ENCODE measurements around the gene PPP2R5A.
"Not testable (repeated sequence)": the region's sequence is repeated elsewhere in the genome, so short reads cannot be mapped to it uniquely, and the experiment has no call there.

Gene PPP2R5A

GRCh38 chr1:212381397-212382035 lies 96.3 kb downstream of the PPP2R5A start:
- H3K4me3 ChIP-seq (ENCODE audit: low read depth, low read length): no peak overlapping the region
- H3K36me3 ChIP-seq (ENCODE audit: insufficient read depth, low read length): no peaks in the 10 kb centered on the region

GRCh38 chr1:212386029-212386428 lies 100.8 kb downstream of the PPP2R5A start:
- H3K27ac ChIP-seq (ENCODE audit: low read depth, low read length): no peak overlapping the region
- H3K4me3 ChIP-seq (ENCODE audit: low read depth, low read length): no peak overlapping the region
- H3K27me3 ChIP-seq (ENCODE audit: insufficient read depth, low read length): no peaks in the 10 kb centered on the region
- H2AFZ ChIP-seq (ENCODE audit: low read length, unreplicated experiment): no peak overlapping the region
- H3K4me1 ChIP-seq (ENCODE audit: control insufficient read depth, insufficient read depth, low read length, unreplicated experiment): no peaks in the 10 kb centered on the region
- H3K36me3 ChIP-seq (ENCODE audit: insufficient read depth, low read length): 0 out of 2 replicates have a peak, but pooled peaks cover 12% of the 10 kb centered on the region
- no peaks in the 10 kb centered on the region for H3K79me2 ChIP-seq (ENCODE audit: control insufficient read depth, insufficient read depth, low read length, unreplicated experiment)

More at GRCh38 chr1:212381397-212382035, 96.3 kb downstream of the PPP2R5A start:
- no peaks in the 10 kb centered on the region for H3K79me2 ChIP-seq (ENCODE audit: control insufficient read depth, insufficient read depth, low read length, unreplicated experiment)
- no peak overlapping the region for H2AFZ ChIP-seq (ENCODE audit: low read length, unreplicated experiment)
- H3K4me1 ChIP-seq (ENCODE audit: control insufficient read depth, insufficient read depth, low read length, unreplicated experiment): no peaks in the 10 kb centered on the region
- no peaks in the 10 kb centered on the region for H3K27me3 ChIP-seq (ENCODE audit: insufficient read depth, low read length)
- no peak overlapping the region for H3K27ac ChIP-seq (ENCODE audit: low read depth, low read length)

GRCh38 chr1:212388985-212389716 lies 103.9 kb downstream of the PPP2R5A start:
- Histone ChIP-seq H3K27ac (ENCODE audit: low read depth, low read length) (no peak overlapping the region), H3K27me3 (ENCODE audit: insufficient read depth, low read length) (no peaks in the 10 kb centered on the region), H3K4me1 (ENCODE audit: control insufficient read depth, insufficient read depth, low read length, unreplicated experiment) (no peaks in the 10 kb centered on the region), H2AFZ (ENCODE audit: low read length, unreplicated experiment) (no peak overlapping the region), H3K79me2 (ENCODE audit: control insufficient read depth, insufficient read depth, low read length, unreplicated experiment) (no peaks in the 10 kb centered on the region), H3K36me3 (ENCODE audit: insufficient read depth, low read length) (0 out of 2 replicates have a peak, but pooled peaks cover 12% of the 10 kb centered on the region), H3K4me3 (ENCODE audit: low read depth, low read length) (no peak overlapping the region)

GRCh38 chr1:212395678-212396437 lies 110.6 kb downstream of the PPP2R5A start:
- not testable (repeated sequence) for H3K27me3 ChIP-seq (ENCODE audit: insufficient read depth, low read length); H3K4me1 ChIP-seq (ENCODE audit: control insufficient read depth, insufficient read depth, low read length, unreplicated experiment); H3K4me3 ChIP-seq (ENCODE audit: low read depth, low read length); H2AFZ ChIP-seq (ENCODE audit: low read length, unreplicated experiment); H3K36me3 ChIP-seq (ENCODE audit: insufficient read depth, low read length); H3K27ac ChIP-seq (ENCODE audit: low read depth, low read length); H3K79me2 ChIP-seq (ENCODE audit: control insufficient read depth, insufficient read depth, low read length, unreplicated experiment)

- no peak overlapping the region for H2AFZ ChIP-seq (ENCODE audit: low read length, unreplicated experiment)
- peaks cover 9% of the 10 kb centered on the region for H3K36me3 ChIP-seq (ENCODE audit: insufficient read depth, low read length)
- no peak overlapping the region for H3K27ac ChIP-seq (ENCODE audit: low read depth, low read length)
- H3K27me3 ChIP-seq (ENCODE audit: insufficient read depth, low read length): no peaks in the 10 kb centered on the region
- no peaks in the 10 kb centered on the region for H3K4me1 ChIP-seq (ENCODE audit: control insufficient read depth, insufficient read depth, low read length, unreplicated experiment)
- no peak overlapping the region for H3K4me3 ChIP-seq (ENCODE audit: low read depth, low read length)
- H3K79me2 ChIP-seq (ENCODE audit: control insufficient read depth, insufficient read depth, low read length, unreplicated experiment): no peaks in the 10 kb centered on the region
Observed at GRCh38 chr1:212396638-212397037, 111.4 kb downstream of the PPP2R5A start.

- H2AFZ ChIP-seq (ENCODE audit: low read length, unreplicated experiment): no peak overlapping the region
- peaks cover 9% of the 10 kb centered on the region for H3K36me3 ChIP-seq (ENCODE audit: insufficient read depth, low read length)
- no peak overlapping the region for H3K4me3 ChIP-seq (ENCODE audit: low read depth, low read length)
- H3K27ac ChIP-seq (ENCODE audit: low read depth, low read length): no peak overlapping the region
- H3K27me3 ChIP-seq (ENCODE audit: insufficient read depth, low read length): no peaks in the 10 kb centered on the region
- no peaks in the 10 kb centered on the region for H3K79me2 ChIP-seq (ENCODE audit: control insufficient read depth, insufficient read depth, low read length, unreplicated experiment)
- peaks cover 4% of the 10 kb centered on the region for H3K4me1 ChIP-seq (ENCODE audit: control insufficient read depth, insufficient read depth, low read length, unreplicated experiment)
Observed at GRCh38 chr1:212397171-212397570, 112.0 kb downstream of the PPP2R5A start.

- Histone ChIP-seq H3K27me3 (ENCODE audit: insufficient read depth, low read length) (no peaks in the 10 kb centered on the region), H3K36me3 (ENCODE audit: insufficient read depth, low read length) (peaks cover 13% of the 10 kb centered on the region), H2AFZ (ENCODE audit: low read length, unreplicated experiment) (no peak overlapping the region), H3K27ac (ENCODE audit: low read depth, low read length) (no peak overlapping the region), H3K4me3 (ENCODE audit: low read depth, low read length) (no peak overlapping the region), H3K79me2 (ENCODE audit: control insufficient read depth, insufficient read depth, low read length, unreplicated experiment) (no peaks in the 10 kb centered on the region), H3K4me1 (ENCODE audit: control insufficient read depth, insufficient read depth, low read length, unreplicated experiment) (peaks cover 17% of the 10 kb centered on the region)
Observed at GRCh38 chr1:212401042-212401441, 115.8 kb downstream of the PPP2R5A start.

- Histone ChIP-seq H3K79me2 (ENCODE audit: control insufficient read depth, insufficient read depth, low read length, unreplicated experiment) (no peaks in the 10 kb centered on the region), H3K4me3 (ENCODE audit: low read depth, low read length) (no peak overlapping the region), H3K36me3 (ENCODE audit: insufficient read depth, low read length) (peaks cover 15% of the 10 kb centered on the region), H3K27ac (ENCODE audit: low read depth, low read length) (peak overlapping the region; percentile 71), H2AFZ (ENCODE audit: low read length, unreplicated experiment) (no peak overlapping the region), H3K27me3 (ENCODE audit: insufficient read depth, low read length) (no peaks in the 10 kb centered on the region), H3K4me1 (ENCODE audit: control insufficient read depth, insufficient read depth, low read length, unreplicated experiment) (peaks cover 17% of the 10 kb centered on the region)
Observed at GRCh38 chr1:212401838-212402582, 116.8 kb downstream of the PPP2R5A start.

GRCh38 chr1:212402666-212403321 lies 117.6 kb downstream of the PPP2R5A start:
- Histone ChIP-seq H3K36me3 (ENCODE audit: insufficient read depth, low read length) (peaks cover 18% of the 10 kb centered on the region), H3K4me1 (ENCODE audit: control insufficient read depth, insufficient read depth, low read length, unreplicated experiment) (peaks cover 17% of the 10 kb centered on the region), H2AFZ (ENCODE audit: low read length, unreplicated experiment) (no peak overlapping the region), H3K27me3 (ENCODE audit: insufficient read depth, low read length) (no peaks in the 10 kb centered on the region), H3K27ac (ENCODE audit: low read depth, low read length) (peak overlapping the region; percentile 71), H3K4me3 (ENCODE audit: low read depth, low read length) (no peak overlapping the region), H3K79me2 (ENCODE audit: control insufficient read depth, insufficient read depth, low read length, unreplicated experiment) (no peaks in the 10 kb centered on the region)
